ENCODE measurements around the gene HELZ.

DNA sequence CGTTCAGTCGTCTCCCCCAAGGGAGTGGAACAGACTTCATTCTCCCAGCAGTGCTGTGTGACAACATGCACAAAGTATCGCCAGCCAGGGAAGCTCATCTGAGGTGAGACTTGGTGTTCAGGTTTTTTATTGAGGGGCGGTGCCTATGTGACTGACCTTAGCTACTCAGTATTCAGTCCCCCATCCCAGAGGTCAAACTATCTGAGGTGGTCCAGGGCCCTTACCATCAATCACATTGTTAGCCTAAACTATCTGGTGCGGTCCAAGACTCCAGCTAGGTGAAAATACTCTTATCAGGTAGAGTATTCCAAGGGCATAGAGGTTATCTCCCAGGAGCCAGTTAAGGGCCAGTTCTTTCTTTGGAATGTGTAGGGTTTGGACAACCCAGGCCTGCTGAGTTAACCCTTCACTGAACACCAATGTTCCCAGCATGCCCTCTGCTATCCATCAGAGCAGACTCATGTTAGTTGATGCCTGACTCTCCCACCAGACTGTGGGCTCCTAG is 206.1 kb downstream of the HELZ start:
- TF ChIP-seq EZH2 (IDR thresholded peaks at IDR 0.05; ENCODE audit: insufficient read depth, poor library complexity, severe bottlenecking) (no peak), EZH2phosphoT487 (IDR thresholded peaks at IDR 0.05; ENCODE audit: insufficient read depth, low read depth) (no peak)
